IMR-90 (cell line): ENCODE results near the gene CXCL12. TPM values are rescaled to one million over a fixed set of nuclear protein-coding genes. Genes with fewer than 3 reads are reported as not detected.

ENCODE experiments used
- ATAC-seq: fragments of 200-7000 bp; cut with Tn5 transposase; 2 replicates; pipeline ENCODE4 v1.9.1; 2020; ENCODE audit warnings: low read depth, mild to moderate bottlenecking, moderate library complexity
- BruUV-seq: library from RNA; stranded (reverse); fragments of 400-500 nt; replicated peaks from 2 replicates; lab custom pipeline; 2021; lab: Mats Ljungman, UMichigan
- CTCF ChIA-PET: fragments of 300-600 bp; formaldehyde crosslinking; extraction: SDS; loops from one replicate; lab custom pipeline; 2021; ENCODE audit warnings: antibody characterized with exemption; lab: Yijun Ruan, JAX
- POLR2A ChIA-PET: fragments of 300-600 bp; sonication (Branson Sonifier 250); formaldehyde crosslinking; loops from one replicate; lab custom pipeline; 2022; ENCODE audit warnings: antibody characterized with exemption; ENCODE audit not compliant: unreplicated experiment; lab: Charles Lee
- DNase-seq: peaks from one replicate; pipeline ENCODE4 v3.0.0; 2013
- H2AFZ ChIP-seq: replicated peaks from 2 replicates; pipeline ENCODE3; 2013; ENCODE audit warnings: low read length, mild to moderate bottlenecking; ENCODE audit not compliant: poor library complexity
- H2AK5ac ChIP-seq: 2 replicates; pipeline ENCODE4 v1.6.1; 2013; ENCODE audit warnings: low read depth, low read length, inconsistent platforms
- H2AK9ac ChIP-seq: replicated peaks from 2 replicates; pipeline ENCODE3; 2013; ENCODE audit warnings: mild to moderate bottlenecking, low read depth, low read length, moderate library complexity; ENCODE audit not compliant: poor library complexity
- H2BK120ac ChIP-seq: 2 replicates; pipeline ENCODE4 v1.6.1; 2013; ENCODE audit warnings: low read depth, low read length, inconsistent platforms
- H2BK15ac ChIP-seq: 3 replicates; pipeline ENCODE4 v1.6.1; 2013; ENCODE audit warnings: low read depth, low read length, inconsistent platforms
- H2BK20ac ChIP-seq: 2 replicates; pipeline ENCODE4 v1.6.1; 2013; ENCODE audit warnings: low read depth, mild to moderate bottlenecking, inconsistent platforms, low read length, moderate library complexity
- H2BK5ac ChIP-seq: 2 replicates; pipeline ENCODE4 v1.6.1; 2013; ENCODE audit warnings: mild to moderate bottlenecking, low read depth, low read length, inconsistent platforms; ENCODE audit not compliant: poor library complexity, severe bottlenecking
- H3K14ac ChIP-seq: replicated peaks from 2 replicates; pipeline ENCODE4 v1.6.1; 2013; ENCODE audit warnings: low read depth, low read length, inconsistent platforms
- H3K18ac ChIP-seq: 2 replicates; pipeline ENCODE4 v1.6.1; 2013; ENCODE audit warnings: low read depth, low read length, control low read depth
- H3K23ac ChIP-seq: 2 replicates; pipeline ENCODE4 v1.6.1; 2013; ENCODE audit warnings: low read depth, low read length, inconsistent platforms
- H3K27ac ChIP-seq: 2 replicates; pipeline ENCODE4 v1.5.1; 2013; ENCODE audit warnings: mild to moderate bottlenecking, control low read depth, low read length; ENCODE audit not compliant: insufficient read depth
- H3K27me3 ChIP-seq: 2 replicates; pipeline ENCODE4 v1.6.1; 2013; ENCODE audit warnings: low read length; ENCODE audit not compliant: control insufficient read depth, insufficient read depth
- H3K36me3 ChIP-seq: 2 replicates; pipeline ENCODE4 v1.6.1; 2013; ENCODE audit warnings: low read length, mixed read lengths; ENCODE audit not compliant: control insufficient read depth, insufficient read depth
- H3K4ac ChIP-seq: 2 replicates; pipeline ENCODE4 v1.6.1; 2013; ENCODE audit warnings: low read depth, low read length, inconsistent platforms
- H3K4me1 ChIP-seq: 2 replicates; pipeline ENCODE4 v1.6.1; 2013; ENCODE audit warnings: low read length, mixed read lengths; ENCODE audit not compliant: control insufficient read depth, insufficient read depth
- H3K4me2 ChIP-seq: 2 replicates; pipeline ENCODE4 v1.6.1; 2013; ENCODE audit warnings: low read depth, mild to moderate bottlenecking, control low read depth, low read length, moderate library complexity
- H3K4me3 ChIP-seq: 2 replicates; pipeline ENCODE4 v1.5.1; 2013; ENCODE audit warnings: low read depth, mild to moderate bottlenecking, control low read depth, low read length, moderate library complexity; ENCODE audit not compliant: insufficient read depth
- H3K56ac ChIP-seq: 2 replicates; pipeline ENCODE4 v1.6.1; 2013; ENCODE audit warnings: low read length, inconsistent platforms; ENCODE audit not compliant: insufficient read depth; ENCODE audit errors: extremely low read depth
- H3K79me1 ChIP-seq, 2 experiments: 2 replicates each; pipeline ENCODE4 v1.6.1; 2013; ENCODE audit warnings: low read length in 2 of 2, inconsistent platforms in 1 of 2, low read depth in 1 of 2
- H3K9ac ChIP-seq: 2 replicates; pipeline ENCODE4 v1.6.1; 2013; ENCODE audit warnings: low read depth, low read length, control low read depth
- H3K9me1 ChIP-seq: 2 replicates; pipeline ENCODE4 v1.6.1; 2013; ENCODE audit warnings: low read length, inconsistent platforms; ENCODE audit not compliant: insufficient read depth
- H3K9me3 ChIP-seq: 2 replicates; pipeline ENCODE4 v1.6.1; 2013; ENCODE audit warnings: low read length; ENCODE audit not compliant: control insufficient read depth, insufficient read depth
- H4K20me1 ChIP-seq: 2 replicates; pipeline ENCODE4 v1.6.1; 2013; ENCODE audit warnings: low read length, inconsistent platforms; ENCODE audit not compliant: insufficient read depth
- H4K5ac ChIP-seq: 2 replicates; pipeline ENCODE4 v1.6.1; 2013; ENCODE audit warnings: mild to moderate bottlenecking, low read depth, low read length, control low read depth
- H4K8ac ChIP-seq, 2 experiments: 2 replicates each; pipeline ENCODE4 v1.6.1; 2013; ENCODE audit warnings: low read depth in 2 of 2, low read length in 2 of 2, control low read depth in 1 of 2, inconsistent platforms in 1 of 2
- H4K91ac ChIP-seq: 2 replicates; pipeline ENCODE4 v1.6.1; 2013; ENCODE audit warnings: low read depth, low read length, inconsistent platforms; ENCODE audit not compliant: insufficient read depth
- CHD1 ChIP-seq: IDR thresholded peaks from 2 replicates; pipeline ENCODE4 v1.6.1; 2012; ENCODE audit warnings: low read depth, low read length, improper control_type of control experiment
- MAZ ChIP-seq: IDR thresholded peaks from 2 replicates; pipeline ENCODE4 v1.6.1; 2012; ENCODE audit warnings: low read depth, mild to moderate bottlenecking, low read length, improper control_type of control experiment, moderate library complexity, borderline replicate concordance
- RCOR1 ChIP-seq: IDR thresholded peaks from 2 replicates; pipeline ENCODE4 v1.6.1; 2012; ENCODE audit warnings: mild to moderate bottlenecking, low read length, improper control_type of control experiment; ENCODE audit not compliant: insufficient replicate concordance
- WGBS, 2 experiments: methylation state at CpG; one replicate each; pipeline versions ENCODE4 v1.1.5 to v1.1.7; 2013; ENCODE audit warnings: missing lambda C conversion rate in 2 of 2; ENCODE audit not compliant: insufficient read length in 1 of 2; ENCODE audit errors: extremely low coverage in 2 of 2; 5-methylcytosine and 5-hydroxymethylcytosine counted together
- dilution Hi-C: fragments of 300-500 bp; cut with HindIII; formaldehyde crosslinking; loops from one replicate; pipeline ENCODE4 v1.14.3; 2018; ENCODE audit warnings: low sequenced_read_pairs; ENCODE audit not compliant: unreplicated experiment
- in situ Hi-C: fragments of 300-500 bp; cut with MboI; formaldehyde crosslinking; loops from 3 replicates; pipeline ENCODE4 v1.14.3; 2019; ENCODE audit warnings: low sequenced_read_pairs, inconsistent platforms, mixed read lengths
- intact Hi-C: fragments of 100-400 bp; cut with micrococcal nuclease; formaldehyde crosslinking; loops from 2 replicates; pipeline ENCODE4 v1.10.0; 2022
- polyA plus RNA-seq, 3 experiments: library from polyadenylated mRNA; depleted of rRNA; stranded (reverse); fragments of >200 nt; gene quantifications; 2 replicates each; pipeline ENCODE4 v1.2.3, GENCODE V29; 2012; ENCODE audit warnings: low replicate concordance in 1 of 3
- total RNA-seq: library from RNA; depleted of rRNA; stranded (reverse); fragments of >200 nt; gene quantifications from 2 replicates; pipeline ENCODE4 v1.2.3, GENCODE V29; 2012

The CXCL12 gene
- total and polyA plus RNA-seq, 2 of the 4 experiments (the other 2 are of a cell fraction), result 15.8 to 80.7 TPM

DNA sequence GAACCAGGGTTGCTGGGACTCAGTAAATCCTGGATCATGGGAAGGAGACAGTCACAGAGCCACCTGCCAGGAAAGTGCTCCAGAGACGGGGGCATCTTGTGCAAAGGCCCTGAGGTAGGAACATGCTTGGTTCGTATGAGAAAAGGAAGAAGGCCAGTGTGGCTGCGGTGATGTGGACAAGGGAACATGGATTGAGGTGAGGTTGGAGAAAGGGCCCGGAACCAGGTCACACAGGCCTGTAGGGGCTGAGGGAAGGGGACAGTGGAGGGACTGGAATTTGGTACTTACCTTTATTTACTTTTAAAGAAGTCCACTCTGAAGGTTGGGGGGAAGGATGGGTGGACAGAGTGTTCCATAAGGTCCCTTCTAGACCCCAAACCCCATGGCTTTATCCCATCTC is 32.9 kb upstream of the CXCL12 start:
- Histone ChIP-seq H3K4me2 (no peak overlapping the region), H3K4me3 (no peak overlapping the region), H4K8ac (no peak overlapping the region), H3K36me3 (no peaks in the 10 kb centered on the region), H2BK15ac (no peak overlapping the region), H3K27ac (no peak overlapping the region), H4K91ac (no peak overlapping the region), H2AK5ac (no peak overlapping the region), H4K5ac (no peak overlapping the region), H3K14ac (no peak overlapping the region), H3K9me1 (no peaks in the 10 kb centered on the region), H3K79me1 (no peaks in the 10 kb centered on the region), H3K23ac (no peak overlapping the region), H2BK120ac (no peak overlapping the region), H2AK9ac (no peak overlapping the region), H2BK20ac (no peak overlapping the region), H3K9ac (no peak overlapping the region), H3K4ac (no peak overlapping the region), H3K27me3 (peaks cover 48% of the 10 kb centered on the region), H3K9me3 (no peaks in the 10 kb centered on the region), H2AFZ (no peak overlapping the region), H3K18ac (no peak overlapping the region), H3K56ac (no peak overlapping the region), H3K4me1 (peaks cover 2% of the 10 kb centered on the region; the same call in 1 of the 2 replicates), H2BK5ac (no peak overlapping the region), H4K20me1 (no peaks in the 10 kb centered on the region)
- in situ Hi-C loops (no loop called here), intact Hi-C loops (no loop called here), dilution Hi-C loops (no loop called here)
- no peak for TF ChIP-seq RCOR1
- no peak for TF ChIP-seq MAZ
- no peak for TF ChIP-seq CHD1
- DNase-seq (no peak), ATAC-seq (no peak)
- ChIA-PET POLR2A (no interaction called here), CTCF (no interaction called here)
- 20% methylated on average over 1 of the region's 4 CpGs; no CpG with 5 or more reads in 1 of the 2 experiments for WGBS, 2 experiments
- BruUV-seq, result no TSS peak
